A549 treated with dexamethasone at 1 μM for 4 hours (cell line): ENCODE data around the gene FOXO1. TPM values are rescaled to one million over a fixed set of nuclear protein-coding genes. Genes with fewer than 3 reads are reported as not detected.

Experiments
- total RNA-seq: library from RNA; stranded (reverse); fragments of 200-300 nt; extraction: Qiagen RNA extraction; gene quantifications from 5 replicates; pipeline ENCODE4 v1.2.3, GENCODE V29; 2022

Gene FOXO1
- total RNA-seq, result 8.5 to 11.8 TPM (median 10.4 TPM) in 5 replicates

GRCh38 chr13:40666045-40666932, at the start of gene FOXO1:
TSS of gene FOXO1 (minus strand) at chr13:40666641. CDS start at chr13:40666212, 429 bp downstream.

Other genes with a start within 250 kb of the FOXO1 start
- gene MRPS31, start 104.5 kb upstream of the FOXO1 start, total RNA-seq, result 13.3 to 15.1 TPM (median 13.8 TPM) in 5 replicates
- 15.9 to 19.9 TPM (median 18.7 TPM) in 5 replicates for gene SLC25A15, start 123.0 kb upstream of the FOXO1 start, total RNA-seq